IMR-90 (cell line): ENCODE data around the gene ASCL1. TPM values are rescaled to one million over a fixed set of nuclear protein-coding genes. Genes with fewer than 3 reads are reported as not detected.

Source experiments
- ATAC-seq: fragments of 200-7000 bp; cut with Tn5 transposase; 2 replicates; pipeline ENCODE4 v1.9.1; 2020; ENCODE audit warnings: low read depth, mild to moderate bottlenecking, moderate library complexity
- BruUV-seq: library from RNA; stranded (reverse); fragments of 400-500 nt; replicated peaks from 2 replicates; lab custom pipeline; 2021; lab: Mats Ljungman, UMichigan
- CTCF ChIA-PET: fragments of 300-600 bp; formaldehyde crosslinking; extraction: SDS; loops from one replicate; lab custom pipeline; 2021; ENCODE audit warnings: antibody characterized with exemption; lab: Yijun Ruan, JAX
- POLR2A ChIA-PET: fragments of 300-600 bp; sonication (Branson Sonifier 250); formaldehyde crosslinking; loops from one replicate; lab custom pipeline; 2022; ENCODE audit warnings: antibody characterized with exemption; ENCODE audit not compliant: unreplicated experiment; lab: Charles Lee
- DNase-seq: peaks from one replicate; pipeline ENCODE4 v3.0.0; 2013
- H2AFZ ChIP-seq: replicated peaks from 2 replicates; pipeline ENCODE3; 2013; ENCODE audit warnings: low read length, mild to moderate bottlenecking; ENCODE audit not compliant: poor library complexity
- H2AK5ac ChIP-seq: 2 replicates; pipeline ENCODE4 v1.6.1; 2013; ENCODE audit warnings: low read depth, low read length, inconsistent platforms
- H2AK9ac ChIP-seq: replicated peaks from 2 replicates; pipeline ENCODE3; 2013; ENCODE audit warnings: mild to moderate bottlenecking, low read depth, low read length, moderate library complexity; ENCODE audit not compliant: poor library complexity
- H2BK120ac ChIP-seq: 2 replicates; pipeline ENCODE4 v1.6.1; 2013; ENCODE audit warnings: low read depth, low read length, inconsistent platforms
- H2BK15ac ChIP-seq: 3 replicates; pipeline ENCODE4 v1.6.1; 2013; ENCODE audit warnings: low read depth, low read length, inconsistent platforms
- H2BK20ac ChIP-seq: 2 replicates; pipeline ENCODE4 v1.6.1; 2013; ENCODE audit warnings: low read depth, mild to moderate bottlenecking, inconsistent platforms, low read length, moderate library complexity
- H2BK5ac ChIP-seq: 2 replicates; pipeline ENCODE4 v1.6.1; 2013; ENCODE audit warnings: mild to moderate bottlenecking, low read depth, low read length, inconsistent platforms; ENCODE audit not compliant: poor library complexity, severe bottlenecking
- H3K14ac ChIP-seq: replicated peaks from 2 replicates; pipeline ENCODE4 v1.6.1; 2013; ENCODE audit warnings: low read depth, low read length, inconsistent platforms
- H3K18ac ChIP-seq: 2 replicates; pipeline ENCODE4 v1.6.1; 2013; ENCODE audit warnings: low read depth, low read length, control low read depth
- H3K23ac ChIP-seq: 2 replicates; pipeline ENCODE4 v1.6.1; 2013; ENCODE audit warnings: low read depth, low read length, inconsistent platforms
- H3K27ac ChIP-seq: 2 replicates; pipeline ENCODE4 v1.5.1; 2013; ENCODE audit warnings: mild to moderate bottlenecking, control low read depth, low read length; ENCODE audit not compliant: insufficient read depth
- H3K27me3 ChIP-seq: 2 replicates; pipeline ENCODE4 v1.6.1; 2013; ENCODE audit warnings: low read length; ENCODE audit not compliant: control insufficient read depth, insufficient read depth
- H3K36me3 ChIP-seq: 2 replicates; pipeline ENCODE4 v1.6.1; 2013; ENCODE audit warnings: low read length, mixed read lengths; ENCODE audit not compliant: control insufficient read depth, insufficient read depth
- H3K4ac ChIP-seq: 2 replicates; pipeline ENCODE4 v1.6.1; 2013; ENCODE audit warnings: low read depth, low read length, inconsistent platforms
- H3K4me1 ChIP-seq: 2 replicates; pipeline ENCODE4 v1.6.1; 2013; ENCODE audit warnings: low read length, mixed read lengths; ENCODE audit not compliant: control insufficient read depth, insufficient read depth
- H3K4me2 ChIP-seq: 2 replicates; pipeline ENCODE4 v1.6.1; 2013; ENCODE audit warnings: low read depth, mild to moderate bottlenecking, control low read depth, low read length, moderate library complexity
- H3K4me3 ChIP-seq: 2 replicates; pipeline ENCODE4 v1.5.1; 2013; ENCODE audit warnings: low read depth, mild to moderate bottlenecking, control low read depth, low read length, moderate library complexity; ENCODE audit not compliant: insufficient read depth
- H3K56ac ChIP-seq: 2 replicates; pipeline ENCODE4 v1.6.1; 2013; ENCODE audit warnings: low read length, inconsistent platforms; ENCODE audit not compliant: insufficient read depth; ENCODE audit errors: extremely low read depth
- H3K79me1 ChIP-seq, 2 experiments: 2 replicates each; pipeline ENCODE4 v1.6.1; 2013; ENCODE audit warnings: low read length in 2 of 2, inconsistent platforms in 1 of 2, low read depth in 1 of 2
- H3K9ac ChIP-seq: 2 replicates; pipeline ENCODE4 v1.6.1; 2013; ENCODE audit warnings: low read depth, low read length, control low read depth
- H3K9me1 ChIP-seq: 2 replicates; pipeline ENCODE4 v1.6.1; 2013; ENCODE audit warnings: low read length, inconsistent platforms; ENCODE audit not compliant: insufficient read depth
- H3K9me3 ChIP-seq: 2 replicates; pipeline ENCODE4 v1.6.1; 2013; ENCODE audit warnings: low read length; ENCODE audit not compliant: control insufficient read depth, insufficient read depth
- H4K20me1 ChIP-seq: 2 replicates; pipeline ENCODE4 v1.6.1; 2013; ENCODE audit warnings: low read length, inconsistent platforms; ENCODE audit not compliant: insufficient read depth
- H4K5ac ChIP-seq: 2 replicates; pipeline ENCODE4 v1.6.1; 2013; ENCODE audit warnings: mild to moderate bottlenecking, low read depth, low read length, control low read depth
- H4K8ac ChIP-seq, 2 experiments: 2 replicates each; pipeline ENCODE4 v1.6.1; 2013; ENCODE audit warnings: low read depth in 2 of 2, low read length in 2 of 2, control low read depth in 1 of 2, inconsistent platforms in 1 of 2
- H4K91ac ChIP-seq: 2 replicates; pipeline ENCODE4 v1.6.1; 2013; ENCODE audit warnings: low read depth, low read length, inconsistent platforms; ENCODE audit not compliant: insufficient read depth
- BHLHE40 ChIP-seq: fragments of 150-350 bp; IDR thresholded peaks from 2 replicates; pipeline ENCODE4 v1.6.1; 2016; ENCODE audit warnings: mild to moderate bottlenecking, low read depth, low read length
- CEBPB ChIP-seq: IDR thresholded peaks from 2 replicates; pipeline ENCODE4 v1.6.1; 2012; ENCODE audit warnings: low read depth, low read length, improper control_type of control experiment
- CHD1 ChIP-seq: IDR thresholded peaks from 2 replicates; pipeline ENCODE4 v1.6.1; 2012; ENCODE audit warnings: low read depth, low read length, improper control_type of control experiment
- CTCF ChIP-seq: conservative IDR thresholded peaks from 2 replicates; pipeline ENCODE4 v1.5.1; 2012; ENCODE audit warnings: mild to moderate bottlenecking, low read depth, low read length, improper control_type of control experiment
- ELK1 ChIP-seq: fragments of 150-350 bp; IDR thresholded peaks from 2 replicates; pipeline ENCODE4 v1.6.1; 2016; ENCODE audit warnings: low read depth, mild to moderate bottlenecking, low read length, moderate library complexity, borderline replicate concordance
- FOS ChIP-seq: fragments of 150-350 bp; IDR thresholded peaks from 2 replicates; pipeline ENCODE4 v1.6.1; 2016; ENCODE audit warnings: low read depth, low read length
- MAFK ChIP-seq: IDR thresholded peaks from 2 replicates; pipeline ENCODE4 v1.6.1; 2012; ENCODE audit warnings: low read depth, low read length, improper control_type of control experiment
- MXI1 ChIP-seq: IDR thresholded peaks from 2 replicates; pipeline ENCODE4 v1.6.1; 2012; ENCODE audit warnings: low read depth, mild to moderate bottlenecking, low read length, moderate library complexity, borderline replicate concordance
- NFE2L2 ChIP-seq: fragments of 150-350 bp; IDR thresholded peaks from 2 replicates; pipeline ENCODE4 v1.6.1; 2016; ENCODE audit warnings: low read depth, mild to moderate bottlenecking, low read length
- RAD21 ChIP-seq: IDR thresholded peaks from 2 replicates; pipeline ENCODE4 v1.6.1; 2012; ENCODE audit warnings: low read length, improper control_type of control experiment
- RCOR1 ChIP-seq: IDR thresholded peaks from 2 replicates; pipeline ENCODE4 v1.6.1; 2012; ENCODE audit warnings: mild to moderate bottlenecking, low read length, improper control_type of control experiment; ENCODE audit not compliant: insufficient replicate concordance
- RFX5 ChIP-seq: IDR thresholded peaks from 2 replicates; pipeline ENCODE4 v1.8.0; 2012; ENCODE audit warnings: low read depth, mild to moderate bottlenecking, low read length, moderate library complexity
- SMC3 ChIP-seq: fragments of 150-350 bp; IDR thresholded peaks from 2 replicates; pipeline ENCODE4 v1.6.1; 2016; ENCODE audit warnings: low read depth, mild to moderate bottlenecking, antibody characterized with exemption, low read length, moderate library complexity
- USF2 ChIP-seq: fragments of 150-350 bp; IDR thresholded peaks from 2 replicates; pipeline ENCODE4 v1.6.1; 2017; ENCODE audit warnings: mild to moderate bottlenecking, antibody characterized with exemption, low read length, low read depth
- WGBS, 2 experiments: methylation state at CpG; one replicate each; pipeline versions ENCODE4 v1.1.5 to v1.1.7; 2013; ENCODE audit warnings: missing lambda C conversion rate in 2 of 2; ENCODE audit not compliant: insufficient read length in 1 of 2; ENCODE audit errors: extremely low coverage in 2 of 2; 5-methylcytosine and 5-hydroxymethylcytosine counted together
- dilution Hi-C: fragments of 300-500 bp; cut with HindIII; formaldehyde crosslinking; loops from one replicate; pipeline ENCODE4 v1.14.3; 2018; ENCODE audit warnings: low sequenced_read_pairs; ENCODE audit not compliant: unreplicated experiment
- in situ Hi-C: fragments of 300-500 bp; cut with MboI; formaldehyde crosslinking; loops from 3 replicates; pipeline ENCODE4 v1.14.3; 2019; ENCODE audit warnings: low sequenced_read_pairs, inconsistent platforms, mixed read lengths
- intact Hi-C: fragments of 100-400 bp; cut with micrococcal nuclease; formaldehyde crosslinking; loops from 2 replicates; pipeline ENCODE4 v1.10.0; 2022
- polyA plus RNA-seq, 3 experiments: library from polyadenylated mRNA; depleted of rRNA; stranded (reverse); fragments of >200 nt; gene quantifications; 2 replicates each; pipeline ENCODE4 v1.2.3, GENCODE V29; 2012; ENCODE audit warnings: low replicate concordance in 1 of 3
- total RNA-seq: library from RNA; depleted of rRNA; stranded (reverse); fragments of >200 nt; gene quantifications from 2 replicates; pipeline ENCODE4 v1.2.3, GENCODE V29; 2012

The ASCL1 gene
- total and polyA plus RNA-seq, 2 of the 4 experiments (the other 2 are of a cell fraction) = not detected

- Histone ChIP-seq H2BK120ac (no peak overlapping the region), H2BK5ac (no peak overlapping the region), H3K79me1 (no peaks in the 10 kb centered on the region), H3K9me1 (no peaks in the 10 kb centered on the region), H3K4me1 (no peaks in the 10 kb centered on the region), H3K4ac (no peak overlapping the region), H3K27me3 (no peaks in the 10 kb centered on the region), H4K91ac (no peak overlapping the region), H4K5ac (no peak overlapping the region), H2BK15ac (no peak overlapping the region), H3K4me2 (no peak overlapping the region), H2AK5ac (no peak overlapping the region), H4K8ac (no peak overlapping the region), H3K27ac (no peak overlapping the region), H3K14ac (no peak overlapping the region), H3K9me3 (peaks cover 12% of the 10 kb centered on the region), H3K56ac (no peak overlapping the region), H2AK9ac (no peak overlapping the region), H3K36me3 (no peaks in the 10 kb centered on the region), H4K20me1 (no peaks in the 10 kb centered on the region), H2AFZ (no peak overlapping the region), H3K23ac (no peak overlapping the region), H3K4me3 (no peak overlapping the region), H3K9ac (no peak overlapping the region), H3K18ac (no peak overlapping the region), H2BK20ac (no peak overlapping the region)
- POLR2A ChIA-PET = no interaction called here
- ATAC-seq (no peak), DNase-seq (no peak)
- dilution Hi-C loops (no loop called here), intact Hi-C loops (no loop called here), in situ Hi-C loops (no loop called here)
- WGBS, 2 experiments = no CpG with 5 or more reads among the region's 4 CpGs
- BruUV-seq = no TSS peak
- CTCF ChIA-PET = no interaction called here
- no peak for TF ChIP-seq ELK1
- no peak for TF ChIP-seq CTCF
- no peak for TF ChIP-seq NFE2L2
- TF ChIP-seq SMC3 = no peak
- TF ChIP-seq CEBPB = no peak
- no peak for TF ChIP-seq RFX5
- TF ChIP-seq RCOR1 = no peak
- TF ChIP-seq MXI1 = no peak
- TF ChIP-seq BHLHE40 = no peak
- no peak for TF ChIP-seq MAFK
- no peak for TF ChIP-seq CHD1
- no peak for TF ChIP-seq USF2
- TF ChIP-seq RAD21 = no peak
- TF ChIP-seq FOS = no peak
Measured at GRCh38 chr12:102992720-102993119, 35.2 kb downstream of the ASCL1 start.
